Measurements from ENCODE around the gene STAP2.
"Not testable (repeated sequence)": the region's sequence is repeated elsewhere in the genome, so short reads cannot be mapped to it uniquely, and the experiment has no call there.

STAP2 gene

GRCh38 chr19:4337906-4338440, 654 bp downstream of the STAP2 start:
- Mint-ChIP-seq H3K4me3 (peak overlapping the region; percentile 88), H3K27ac (peak overlapping the region; percentile 92), H3K4me1 (ENCODE audit: low read depth) (peaks cover 12% of the 10 kb centered on the region), H3K9me3 (peaks cover 13% of the 10 kb centered on the region), H3K27me3 (ENCODE audit: low read depth) (no peaks in the 10 kb centered on the region), H3K36me3 (ENCODE audit: low read depth) (peaks cover 16% of the 10 kb centered on the region)
- DNase-seq (ENCODE audit: low spot score) = no peak

DNA sequence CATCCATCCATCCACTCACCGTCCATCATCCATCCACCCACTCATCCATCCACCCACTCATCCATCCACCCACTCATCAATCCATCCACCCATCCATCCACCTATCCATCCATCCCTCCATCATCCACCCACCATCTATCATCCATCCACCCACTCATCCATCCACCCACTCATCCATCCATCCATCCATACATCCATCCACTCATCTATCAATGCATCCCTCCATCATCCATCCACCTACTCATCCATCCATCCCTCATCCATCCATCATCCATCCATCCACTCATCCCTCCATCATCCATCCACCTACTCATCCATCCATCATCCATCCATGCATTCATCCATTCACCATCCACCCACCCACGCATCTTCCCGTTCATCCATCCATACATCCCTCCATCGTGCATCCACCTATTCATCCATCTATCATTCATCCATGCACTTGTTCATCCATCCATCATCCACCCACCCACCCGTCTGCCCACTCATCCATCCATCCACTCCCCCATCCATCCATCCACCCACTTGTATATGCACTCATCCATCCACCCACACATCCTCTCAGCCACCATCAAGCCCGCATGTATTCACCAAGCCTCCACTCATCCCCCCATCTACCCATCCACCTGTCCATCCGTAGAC, 3.6 kb downstream of the STAP2 start:
- Mint-ChIP-seq H3K4me1 (ENCODE audit: low read depth) (peaks cover 9% of the 10 kb centered on the region), H3K4me3 (no peak overlapping the region), H3K27ac (no peak overlapping the region), H3K36me3 (ENCODE audit: low read depth) (peaks cover 16% of the 10 kb centered on the region), H3K27me3 (ENCODE audit: low read depth) (no peaks in the 10 kb centered on the region), H3K9me3 (peaks cover 13% of the 10 kb centered on the region)
- DNase-seq (ENCODE audit: low spot score) = no peak

DNA sequence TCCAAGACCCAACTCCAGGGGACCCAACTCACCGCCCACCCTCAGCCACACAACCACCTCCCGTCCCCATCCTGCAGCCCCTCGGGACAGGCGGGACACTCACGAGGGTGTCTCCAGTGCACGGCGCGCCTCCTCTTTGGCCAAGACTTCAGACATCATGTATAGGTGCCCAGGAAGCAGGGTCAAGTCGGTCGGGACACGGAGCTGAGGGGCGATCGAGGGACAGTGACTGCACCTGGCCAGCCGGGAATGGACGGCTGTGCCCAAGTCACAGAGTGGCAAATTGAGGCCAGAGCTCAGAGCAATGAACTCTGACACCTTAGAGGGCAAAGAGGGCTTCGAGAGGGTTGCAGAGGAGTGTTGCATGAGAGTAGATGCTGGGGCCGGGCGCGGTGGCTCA, 8.8 kb downstream of the STAP2 start:
- peak overlapping the region; percentile 26 for H3K4me3 Mint-ChIP-seq
- peaks cover 11% of the 10 kb centered on the region for H3K36me3 Mint-ChIP-seq (ENCODE audit: low read depth)
- H3K9me3 Mint-ChIP-seq = peaks cover 7% of the 10 kb centered on the region
- H3K27ac Mint-ChIP-seq = no peak overlapping the region
- DNase-seq (ENCODE audit: low spot score) = no peak
- H3K4me1 Mint-ChIP-seq (ENCODE audit: low read depth) = peaks cover 18% of the 10 kb centered on the region
- H3K27me3 Mint-ChIP-seq (ENCODE audit: low read depth) = peaks cover 9% of the 10 kb centered on the region

- peak overlapping the region; percentile 89 for H3K27ac Mint-ChIP-seq
- H3K36me3 Mint-ChIP-seq (ENCODE audit: low read depth); H3K9me3 Mint-ChIP-seq; DNase-seq (ENCODE audit: low spot score); H3K27me3 Mint-ChIP-seq (ENCODE audit: low read depth): not testable (repeated sequence)
- peaks cover 18% of the 10 kb centered on the region for H3K4me1 Mint-ChIP-seq (ENCODE audit: low read depth)
- peak overlapping the region; percentile 78 for H3K4me3 Mint-ChIP-seq
These were observed 9.5 kb downstream of the STAP2 start for GRCh38 chr19:4328991-4329681.

DNA sequence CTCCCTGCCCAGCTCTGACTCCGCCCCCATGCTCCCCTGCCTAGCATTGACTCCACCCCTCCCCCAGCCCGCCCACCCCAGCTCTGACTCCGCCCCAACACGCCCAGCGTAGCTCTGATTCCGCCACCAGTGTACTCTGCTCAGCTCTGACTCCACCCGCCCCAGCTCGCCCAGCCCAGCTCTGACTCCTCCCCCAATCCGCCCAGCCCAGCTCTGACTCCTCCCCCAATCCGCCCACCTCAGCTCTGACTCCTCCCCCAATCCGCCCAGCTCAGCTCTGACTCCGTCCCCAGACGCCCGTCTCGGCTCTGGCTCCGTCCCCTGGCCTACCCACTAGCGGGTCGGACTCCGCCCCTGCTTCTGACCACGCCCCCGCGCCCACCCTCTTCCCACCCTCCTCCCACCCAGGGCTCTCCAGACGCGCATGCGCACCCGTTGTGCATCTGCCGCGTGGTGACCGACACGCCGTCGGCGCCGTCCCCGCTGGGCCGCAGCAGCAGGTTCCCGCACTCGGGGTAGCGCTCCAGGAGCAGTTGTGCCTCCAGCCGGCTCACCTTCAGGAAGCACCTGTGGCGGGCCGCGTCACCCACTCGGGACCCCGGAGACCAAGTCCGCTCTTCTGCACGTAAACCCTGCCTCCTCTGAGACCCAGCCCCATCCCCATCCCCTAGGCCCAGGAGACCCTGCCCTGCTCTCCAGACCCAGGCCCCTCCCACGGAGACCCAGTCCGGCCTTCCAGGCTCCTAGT, 10.2 kb downstream of the STAP2 start:
- DNase-seq (ENCODE audit: low spot score) = peak; percentile 88
- no peaks in the 10 kb centered on the region for H3K9me3 Mint-ChIP-seq
- H3K27me3 Mint-ChIP-seq (ENCODE audit: low read depth) = peaks cover 9% of the 10 kb centered on the region

DNA sequence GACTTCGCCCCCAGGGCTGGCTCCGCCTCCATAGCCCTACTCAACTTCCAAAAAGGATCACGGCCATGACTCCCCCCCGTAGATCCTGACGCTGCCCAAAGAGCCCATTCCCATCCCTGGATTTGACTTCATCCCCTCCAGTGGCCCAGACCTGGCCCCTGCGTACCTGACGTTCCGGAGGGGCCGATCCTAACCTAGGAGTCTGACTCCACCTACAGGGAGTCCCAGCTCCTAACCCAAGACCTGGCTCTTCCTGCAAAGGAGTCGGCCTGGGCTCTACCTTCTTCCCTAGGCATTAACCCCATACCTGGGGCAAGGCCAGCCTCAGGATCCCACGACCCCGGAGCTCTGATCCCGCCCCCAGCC, 10.8 kb downstream of the STAP2 start:
- H3K9me3 Mint-ChIP-seq = no peaks in the 10 kb centered on the region
- H3K36me3 Mint-ChIP-seq (ENCODE audit: low read depth) = peaks cover 2% of the 10 kb centered on the region
- peak overlapping the region; percentile 69 for H3K27ac Mint-ChIP-seq
- peaks cover 9% of the 10 kb centered on the region for H3K27me3 Mint-ChIP-seq (ENCODE audit: low read depth)
- H3K4me3 Mint-ChIP-seq = peak overlapping the region; percentile 78
- DNase-seq (ENCODE audit: low spot score) = no peak
- H3K4me1 Mint-ChIP-seq (ENCODE audit: low read depth) = peaks cover 18% of the 10 kb centered on the region

More for the DNA sequence above, 10.2 kb downstream of the STAP2 start:
- Mint-ChIP-seq H3K4me3 (peak overlapping the region; percentile 78), H3K4me1 (ENCODE audit: low read depth) (peaks cover 18% of the 10 kb centered on the region), H3K27ac (peak overlapping the region; percentile 89), H3K36me3 (ENCODE audit: low read depth) (peaks cover 2% of the 10 kb centered on the region)

DNA sequence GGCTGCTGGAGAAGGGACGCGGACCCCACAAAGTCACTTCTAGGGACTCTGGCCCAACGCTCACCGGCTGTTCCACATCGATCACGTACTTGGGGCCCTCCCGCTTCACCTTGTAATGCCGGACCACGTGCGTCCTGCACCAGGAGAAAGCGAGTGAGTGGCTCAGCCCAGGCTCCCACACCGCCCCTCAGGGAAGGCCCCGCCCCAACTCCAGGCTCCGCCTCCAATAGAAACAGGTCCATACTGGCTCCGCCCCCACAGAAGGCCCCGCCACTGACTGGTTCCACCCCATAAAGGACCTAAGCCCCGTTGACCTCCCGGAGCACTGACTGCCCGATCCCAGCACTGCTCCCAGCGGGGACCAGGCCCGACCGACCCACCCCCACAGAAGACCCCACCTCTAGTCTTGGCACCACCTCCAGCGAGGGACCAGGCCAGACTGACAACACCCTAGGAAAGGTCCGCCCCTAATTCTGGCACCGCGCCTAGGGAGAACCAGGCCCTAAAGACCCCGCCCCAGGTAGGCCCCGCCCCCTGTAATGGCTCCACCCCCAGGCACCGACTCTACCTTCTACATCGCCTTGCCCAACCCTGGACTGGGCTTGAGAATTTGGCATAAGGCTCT, 11.3 kb downstream of the STAP2 start:
- Mint-ChIP-seq H3K27ac (peak overlapping the region; percentile 69), H3K4me1 (ENCODE audit: low read depth) (peaks cover 18% of the 10 kb centered on the region), H3K9me3 (no peaks in the 10 kb centered on the region), H3K4me3 (peak overlapping the region; percentile 78), H3K36me3 (ENCODE audit: low read depth) (peaks cover 2% of the 10 kb centered on the region), H3K27me3 (ENCODE audit: low read depth) (peaks cover 9% of the 10 kb centered on the region)
- DNase-seq (ENCODE audit: low spot score) = peak; percentile 66

DNA sequence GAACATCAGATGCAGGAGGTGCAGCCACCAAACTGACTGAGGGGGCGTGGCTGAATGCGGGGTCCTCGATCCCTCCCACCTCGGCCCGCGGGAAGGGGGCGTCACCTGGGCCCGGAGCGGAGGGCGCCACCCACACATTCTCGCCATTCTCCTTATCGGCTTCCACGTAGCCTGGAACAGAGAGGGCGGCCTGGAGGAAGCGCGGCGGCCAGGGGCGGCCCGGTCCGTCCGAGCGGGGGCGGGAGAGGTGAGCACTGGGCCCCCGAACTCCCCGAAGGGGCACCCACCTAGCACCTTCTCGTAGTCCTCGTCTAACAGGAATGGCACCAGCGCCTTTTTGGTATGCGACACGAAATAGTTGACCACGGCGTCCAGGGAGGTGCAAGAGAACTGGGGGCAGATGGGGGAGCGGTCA, 11.8 kb downstream of the STAP2 start:
- Mint-ChIP-seq H3K27ac (no peak overlapping the region), H3K4me1 (ENCODE audit: low read depth) (peaks cover 18% of the 10 kb centered on the region), H3K4me3 (peak overlapping the region; percentile 78), H3K36me3 (ENCODE audit: low read depth) (peaks cover 2% of the 10 kb centered on the region), H3K27me3 (ENCODE audit: low read depth) (peaks cover 9% of the 10 kb centered on the region), H3K9me3 (no peaks in the 10 kb centered on the region)
- no peak for DNase-seq (ENCODE audit: low spot score)

DNA sequence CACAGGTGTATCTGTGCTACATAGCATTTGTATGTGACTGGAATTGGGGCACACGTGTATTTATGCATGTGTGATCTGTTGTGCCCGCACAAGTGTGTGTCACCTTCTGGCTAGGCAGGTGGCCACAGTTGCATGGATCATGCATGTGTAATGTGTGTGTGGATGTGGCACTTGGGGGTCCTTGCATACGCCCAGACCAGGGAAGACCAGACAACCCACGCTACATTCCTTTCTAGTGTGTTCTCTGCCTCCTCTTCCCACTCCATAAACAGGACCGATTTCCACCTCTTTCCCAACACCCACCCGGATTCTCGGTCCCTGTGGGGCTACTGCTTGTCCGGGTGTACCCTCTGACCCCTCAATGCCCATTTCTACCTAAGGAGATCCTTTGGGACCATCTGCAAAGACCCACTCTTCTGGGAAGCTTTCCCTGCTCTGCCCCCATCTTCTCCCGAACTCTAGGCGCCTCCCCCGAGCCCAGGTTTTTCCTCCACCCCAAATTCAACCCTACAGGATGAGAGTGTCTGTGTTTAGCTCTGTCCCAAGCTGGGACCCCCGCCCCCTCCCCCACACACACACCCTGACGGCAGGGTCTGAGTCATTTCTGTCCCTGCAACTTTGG, 12.3 kb downstream of the STAP2 start:
- H3K27me3 Mint-ChIP-seq (ENCODE audit: low read depth) = peaks cover 9% of the 10 kb centered on the region
- H3K27ac Mint-ChIP-seq = no peak overlapping the region
- H3K9me3 Mint-ChIP-seq = no peaks in the 10 kb centered on the region
- H3K4me1 Mint-ChIP-seq (ENCODE audit: low read depth) = peaks cover 18% of the 10 kb centered on the region
- DNase-seq (ENCODE audit: low spot score) = no peak
- H3K36me3 Mint-ChIP-seq (ENCODE audit: low read depth) = peaks cover 2% of the 10 kb centered on the region
- H3K4me3 Mint-ChIP-seq = peak overlapping the region; percentile 57

DNA sequence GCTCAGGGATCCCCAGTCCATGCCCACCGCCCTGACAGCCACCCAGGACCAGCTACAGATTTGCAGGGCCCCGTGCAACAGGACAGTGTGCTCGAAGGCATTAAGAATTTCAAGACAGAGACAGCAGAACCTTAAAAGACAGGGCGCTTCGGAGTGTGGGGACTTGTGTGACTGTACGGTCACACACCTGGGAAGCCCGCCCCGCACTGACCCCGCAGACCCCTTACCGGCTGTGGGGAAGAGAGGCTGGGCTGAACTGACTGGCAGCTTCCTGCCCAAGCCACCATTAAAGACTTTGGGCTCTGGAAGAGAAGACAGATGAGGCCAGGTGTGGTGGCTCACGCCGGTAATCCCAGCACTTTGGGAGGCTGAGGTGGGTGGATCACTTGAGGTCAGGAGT, 14.4 kb downstream of the STAP2 start:
- Mint-ChIP-seq H3K36me3 (ENCODE audit: low read depth) (peaks cover 8% of the 10 kb centered on the region), H3K27me3 (ENCODE audit: low read depth) (peaks cover 9% of the 10 kb centered on the region), H3K27ac (no peak overlapping the region), H3K4me3 (no peak overlapping the region), H3K4me1 (ENCODE audit: low read depth) (peaks cover 18% of the 10 kb centered on the region), H3K9me3 (peaks cover 12% of the 10 kb centered on the region)
- DNase-seq (ENCODE audit: low spot score) = no peak

DNA sequence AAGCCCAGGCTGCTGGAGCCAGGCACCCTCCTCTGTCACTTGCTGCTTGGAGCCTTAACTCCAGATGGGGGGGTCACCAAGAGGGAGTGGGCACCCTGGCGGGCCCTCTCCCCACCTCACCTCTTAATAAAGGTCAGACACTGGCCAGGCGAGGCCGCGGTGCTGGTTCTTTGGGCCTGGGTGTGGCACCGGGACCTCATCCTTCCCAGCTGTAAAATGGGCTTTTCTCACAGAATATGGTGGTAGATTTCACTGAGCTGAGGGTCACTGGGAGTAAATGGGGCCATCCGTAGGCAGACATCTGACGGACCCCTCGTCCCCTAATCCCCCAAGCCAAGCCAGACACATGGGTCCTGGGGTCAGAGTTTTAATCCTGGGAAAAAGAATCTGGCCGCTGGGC, 14.9 kb downstream of the STAP2 start:
- DNase-seq (ENCODE audit: low spot score) = no peak
- no peak overlapping the region for H3K4me3 Mint-ChIP-seq
- H3K27me3 Mint-ChIP-seq (ENCODE audit: low read depth) = peaks cover 9% of the 10 kb centered on the region
- no peak overlapping the region for H3K27ac Mint-ChIP-seq
- peaks cover 17% of the 10 kb centered on the region for H3K4me1 Mint-ChIP-seq (ENCODE audit: low read depth)
- peaks cover 18% of the 10 kb centered on the region for H3K9me3 Mint-ChIP-seq
- H3K36me3 Mint-ChIP-seq (ENCODE audit: low read depth) = peaks cover 10% of the 10 kb centered on the region

DNA sequence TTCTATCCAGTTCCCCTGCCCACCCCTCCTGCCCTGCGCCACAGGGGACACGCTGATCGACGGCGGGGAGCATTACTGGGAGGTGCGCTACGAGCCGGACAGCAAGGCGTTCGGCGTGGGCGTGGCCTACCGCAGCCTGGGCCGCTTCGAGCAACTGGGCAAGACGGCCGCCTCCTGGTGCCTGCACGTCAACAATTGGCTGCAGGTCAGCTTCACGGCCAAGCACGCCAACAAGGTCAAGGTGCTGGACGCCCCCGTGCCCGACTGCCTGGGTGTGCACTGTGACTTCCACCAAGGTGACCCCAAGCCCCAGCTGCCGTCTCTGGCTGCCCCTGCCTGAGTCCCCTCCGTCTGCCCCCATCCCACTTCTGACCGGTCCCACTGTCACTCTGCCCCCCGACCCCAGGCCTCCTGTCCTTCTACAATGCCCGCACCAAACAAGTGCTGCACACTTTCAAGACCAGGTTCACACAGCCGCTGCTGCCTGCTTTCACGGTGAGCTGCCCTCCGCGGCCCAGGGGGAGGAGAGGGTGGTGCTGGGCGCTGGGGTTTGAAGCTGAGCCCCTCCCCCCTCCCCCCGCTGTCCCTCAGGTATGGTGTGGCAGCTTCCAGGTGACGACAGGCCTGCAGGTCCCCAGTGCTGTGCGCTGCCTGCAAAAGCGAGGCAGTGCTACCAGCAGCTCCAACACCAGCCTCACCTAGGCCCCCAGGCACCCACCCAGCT, 15.5 kb downstream of the STAP2 start:
- Mint-ChIP-seq H3K27ac (no peak overlapping the region), H3K36me3 (ENCODE audit: low read depth) (peaks cover 13% of the 10 kb centered on the region), H3K4me3 (no peak overlapping the region), H3K27me3 (ENCODE audit: low read depth) (peaks cover 9% of the 10 kb centered on the region), H3K4me1 (ENCODE audit: low read depth) (peaks cover 12% of the 10 kb centered on the region), H3K9me3 (peaks cover 23% of the 10 kb centered on the region)
- no peak for DNase-seq (ENCODE audit: low spot score)

DNA sequence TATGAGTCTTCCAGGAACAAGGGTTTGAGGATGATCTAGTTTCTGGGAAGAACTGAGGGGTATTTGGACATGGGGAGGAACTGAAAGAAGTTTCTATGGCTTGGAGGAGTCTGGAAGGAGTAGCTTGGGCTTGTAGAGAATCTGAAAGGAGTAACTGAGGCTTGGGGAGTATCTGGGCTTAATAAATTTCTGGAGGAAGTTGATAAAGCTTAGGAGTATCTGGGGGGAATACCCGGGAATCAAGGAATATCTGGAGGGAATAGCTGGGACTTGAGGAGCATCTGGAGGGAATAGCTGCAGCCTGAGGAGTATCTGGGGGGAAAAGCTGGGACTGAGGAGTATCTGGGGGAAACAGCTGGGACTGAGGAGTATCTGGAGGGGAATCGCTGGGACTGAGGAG, 18.2 kb downstream of the STAP2 start:
- DNase-seq (ENCODE audit: low spot score) = no peak
- Mint-ChIP-seq H3K36me3 (ENCODE audit: low read depth) (peaks cover 17% of the 10 kb centered on the region), H3K27ac (no peak overlapping the region), H3K4me3 (no peak overlapping the region), H3K27me3 (ENCODE audit: low read depth) (no peaks in the 10 kb centered on the region), H3K9me3 (peaks cover 23% of the 10 kb centered on the region), H3K4me1 (ENCODE audit: low read depth) (no peaks in the 10 kb centered on the region)
